ENCODE data around the gene R3HDML. TPM values are rescaled to one million over a fixed set of nuclear protein-coding genes. Genes with fewer than 3 reads are reported as not detected.

The R3HDML gene, protein sequence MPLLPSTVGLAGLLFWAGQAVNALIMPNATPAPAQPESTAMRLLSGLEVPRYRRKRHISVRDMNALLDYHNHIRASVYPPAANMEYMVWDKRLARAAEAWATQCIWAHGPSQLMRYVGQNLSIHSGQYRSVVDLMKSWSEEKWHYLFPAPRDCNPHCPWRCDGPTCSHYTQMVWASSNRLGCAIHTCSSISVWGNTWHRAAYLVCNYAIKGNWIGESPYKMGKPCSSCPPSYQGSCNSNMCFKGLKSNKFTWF
- total RNA-seq, result not detected

GRCh38 chr20:44336725-44337380, at the start of gene R3HDML:
Gene R3HDML (plus strand): TSS chr20:44337043. CDS start chr20:44337158, 115 bp downstream.
- H3K36me3 ChIP-seq, result no peaks in the 10 kb centered on the region
- no peak for DNase-seq (ENCODE audit: extremely low spot score in 2 of 2)
- intact Hi-C loops (cut with DNase I), result no loop called here
- no peak within 1 kb of the TSS for H3K27ac ChIP-seq
- no peaks in the 10 kb centered on the region for H3K9me3 ChIP-seq
- no peaks in the 10 kb centered on the region for H3K27me3 ChIP-seq
- no peak within 1 kb of the TSS for H3K4me3 ChIP-seq
- TF ChIP-seq, protein P1, sequence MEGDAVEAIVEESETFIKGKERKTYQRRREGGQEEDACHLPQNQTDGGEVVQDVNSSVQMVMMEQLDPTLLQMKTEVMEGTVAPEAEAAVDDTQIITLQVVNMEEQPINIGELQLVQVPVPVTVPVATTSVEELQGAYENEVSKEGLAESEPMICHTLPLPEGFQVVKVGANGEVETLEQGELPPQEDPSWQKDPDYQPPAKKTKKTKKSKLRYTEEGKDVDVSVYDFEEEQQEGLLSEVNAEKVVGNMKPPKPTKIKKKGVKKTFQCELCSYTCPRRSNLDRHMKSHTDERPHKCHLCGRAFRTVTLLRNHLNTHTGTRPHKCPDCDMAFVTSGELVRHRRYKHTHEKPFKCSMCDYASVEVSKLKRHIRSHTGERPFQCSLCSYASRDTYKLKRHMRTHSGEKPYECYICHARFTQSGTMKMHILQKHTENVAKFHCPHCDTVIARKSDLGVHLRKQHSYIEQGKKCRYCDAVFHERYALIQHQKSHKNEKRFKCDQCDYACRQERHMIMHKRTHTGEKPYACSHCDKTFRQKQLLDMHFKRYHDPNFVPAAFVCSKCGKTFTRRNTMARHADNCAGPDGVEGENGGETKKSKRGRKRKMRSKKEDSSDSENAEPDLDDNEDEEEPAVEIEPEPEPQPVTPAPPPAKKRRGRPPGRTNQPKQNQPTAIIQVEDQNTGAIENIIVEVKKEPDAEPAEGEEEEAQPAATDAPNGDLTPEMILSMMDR (IDR thresholded peaks at IDR 0.05), result no peak
- TF ChIP-seq POLR2AphosphoS5 (IDR thresholded peaks at IDR 0.05; ENCODE audit: insufficient read depth in 1 of 2, low read depth in 1 of 2) (no peak), POLR2A (IDR thresholded peaks at IDR 0.05) (no peak)
- H3K4me1 ChIP-seq, result no peaks in the 10 kb centered on the region

DNA sequence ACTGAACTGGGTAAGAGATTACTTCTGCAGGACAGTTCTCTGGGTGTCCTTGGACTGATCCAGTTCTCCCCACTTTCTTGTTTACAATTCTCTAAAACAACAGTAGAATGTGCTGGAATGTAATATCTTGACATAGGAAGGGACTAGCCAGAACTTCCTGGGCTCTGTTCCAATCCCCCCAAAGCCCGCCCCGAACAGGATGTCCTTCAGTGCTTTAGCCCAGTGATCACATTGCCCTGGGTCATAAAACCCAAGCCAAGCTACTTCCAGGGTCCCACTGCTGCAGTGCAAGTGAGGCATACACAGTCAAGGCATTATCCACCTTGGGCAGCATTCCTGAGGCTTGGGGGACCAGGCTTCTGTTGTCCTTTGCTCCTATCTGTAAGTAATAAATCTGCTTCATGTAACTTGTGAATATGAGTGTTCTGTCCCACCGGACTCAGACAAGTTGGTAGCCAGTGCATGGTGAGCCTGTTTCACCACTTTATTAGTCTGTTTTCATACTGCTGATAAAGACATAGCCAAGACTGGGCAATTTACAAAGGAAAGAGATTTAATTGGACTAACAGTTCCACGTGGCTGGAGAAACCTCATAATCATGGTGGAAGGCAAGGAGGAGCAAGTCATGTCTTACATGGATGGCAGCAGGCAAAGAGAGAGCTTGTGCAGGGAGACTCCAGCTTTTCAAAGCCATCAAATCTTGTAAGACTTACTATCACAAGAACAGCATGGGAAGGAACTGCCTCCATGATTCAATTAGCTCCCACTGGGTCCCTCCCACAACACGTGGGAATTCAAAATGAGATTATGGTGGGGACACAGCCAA, 49.4 kb upstream of the R3HDML start:
- TF ChIP-seq, protein P1 (IDR thresholded peaks at IDR 0.05), result no peak
- TF ChIP-seq POLR2AphosphoS5 (IDR thresholded peaks at IDR 0.05; ENCODE audit: insufficient read depth in 1 of 2, low read depth in 1 of 2) (no peak), POLR2A (IDR thresholded peaks at IDR 0.05) (no peak)
- no peak for DNase-seq (ENCODE audit: extremely low spot score in 2 of 2)
- intact Hi-C loops (cut with DNase I), result no loop called here
- H3K4me1 ChIP-seq, result no peaks in the 10 kb centered on the region
- H3K27me3 ChIP-seq, result no peaks in the 10 kb centered on the region
- no peak overlapping the region for H3K4me3 ChIP-seq
- peaks cover 4% of the 10 kb centered on the region for H3K9me3 ChIP-seq
- H3K36me3 ChIP-seq, result no peaks in the 10 kb centered on the region
- no peak overlapping the region for H3K27ac ChIP-seq

GRCh38 chr20:44288252-44288651, 48.6 kb upstream of the R3HDML start:
- no peaks in the 10 kb centered on the region for H3K27me3 ChIP-seq
- TF ChIP-seq, protein P1 (IDR thresholded peaks at IDR 0.05), result no peak
- TF ChIP-seq POLR2A (IDR thresholded peaks at IDR 0.05) (no peak), POLR2AphosphoS5 (IDR thresholded peaks at IDR 0.05; ENCODE audit: insufficient read depth in 1 of 2, low read depth in 1 of 2) (no peak)
- peaks cover 4% of the 10 kb centered on the region for H3K9me3 ChIP-seq
- no peak overlapping the region for H3K4me3 ChIP-seq
- no peaks in the 10 kb centered on the region for H3K36me3 ChIP-seq
- no peak overlapping the region for H3K27ac ChIP-seq
- no peaks in the 10 kb centered on the region for H3K4me1 ChIP-seq
- intact Hi-C loops (cut with DNase I), result no loop called here
- DNase-seq (ENCODE audit: extremely low spot score in 2 of 2), result no peak

GRCh38 chr20:44291754-44292153, 45.1 kb upstream of the R3HDML start:
- intact Hi-C loops (cut with DNase I), result no loop called here
- TF ChIP-seq, protein P1 (IDR thresholded peaks at IDR 0.05), result no peak
- no peak for TF ChIP-seq POLR2A (IDR thresholded peaks at IDR 0.05)
- Histone ChIP-seq H3K27ac (no peak overlapping the region), H3K4me3 (no peak overlapping the region), H3K27me3 (no peaks in the 10 kb centered on the region), H3K36me3 (no peaks in the 10 kb centered on the region), H3K9me3 (peaks cover 4% of the 10 kb centered on the region), H3K4me1 (no peaks in the 10 kb centered on the region)
- DNase-seq (ENCODE audit: extremely low spot score in 2 of 2), result no peak

Data from vagina (tissue), 2 donors.